WTC11 (cell line): ENCODE measurements around the gene ARHGAP22. TPM values are rescaled to one million over a fixed set of nuclear protein-coding genes. Genes with fewer than 3 reads are reported as not detected.

Experiments
- ATAC-seq: fragments of 200-7000 bp; cut with Tn5 transposase; 2 replicates; pipeline ENCODE4 v1.10.0; 2021; ENCODE audit warnings: mild to moderate bottlenecking, moderate library complexity
- CTCF ChIA-PET: fragments of 300-600 bp; sonication (Branson Sonifier 250); formaldehyde crosslinking; loops from one replicate; lab custom pipeline; 2021; ENCODE audit warnings: antibody characterized with exemption; lab: Charles Lee
- POLR2A ChIA-PET: fragments of 350-600 bp; sonication (Branson Sonifier 250); formaldehyde crosslinking; loops from one replicate; lab custom pipeline; 2021; ENCODE audit warnings: antibody characterized with exemption; lab: Charles Lee
- DNase-seq: peaks from one replicate; pipeline ENCODE4 v3.0.0; 2021; ENCODE audit warnings: low spot score
- H3K27ac Mint-ChIP-seq: 2 replicates; pipeline ENCODE4 v1.8.0; 2021; ENCODE audit warnings: mixed read lengths
- H3K27me3 Mint-ChIP-seq: 2 replicates; pipeline ENCODE4 v1.8.0; 2021; ENCODE audit warnings: low read depth, mild to moderate bottlenecking, moderate library complexity, mixed read lengths
- H3K36me3 Mint-ChIP-seq: 2 replicates; pipeline ENCODE4 v1.8.0; 2021; ENCODE audit warnings: mixed read lengths
- H3K4me1 Mint-ChIP-seq: 2 replicates; pipeline ENCODE4 v1.8.0; 2022; ENCODE audit warnings: mixed read lengths
- H3K4me3 Mint-ChIP-seq: 2 replicates; pipeline ENCODE4 v1.8.0; 2021; ENCODE audit warnings: mild to moderate bottlenecking, moderate library complexity, mixed read lengths
- H3K9me3 Mint-ChIP-seq: 2 replicates; pipeline ENCODE4 v1.8.0; 2021; ENCODE audit warnings: mixed read lengths
- ATF1 ChIP-seq: sonication (generic); formaldehyde crosslinking; IDR thresholded peaks from 2 replicates; pipeline ENCODE4 v1.8.1; 2023; ENCODE audit warnings: mild to moderate bottlenecking, moderate library complexity, missing genetic modification reagents
- CREM ChIP-seq: sonication (generic); formaldehyde crosslinking; IDR thresholded peaks from 2 replicates; pipeline ENCODE4 v1.8.1; 2022; ENCODE audit warnings: mild to moderate bottlenecking, missing genetic modification reagents, moderate library complexity
- FOXP1 ChIP-seq: sonication (generic); formaldehyde crosslinking; IDR thresholded peaks from 2 replicates; pipeline ENCODE4 v1.8.0; 2022; ENCODE audit warnings: missing genetic modification reagents, mild to moderate bottlenecking, moderate library complexity, borderline replicate concordance
- GRHL2 ChIP-seq: fragments of 250-450 bp; sonication (Bioruptor Pico); IDR thresholded peaks from 2 replicates; pipeline ENCODE4 v1.8.0; 2022; ENCODE audit warnings: mild to moderate bottlenecking, moderate library complexity; ENCODE audit not compliant: insufficient replicate concordance, severe bottlenecking
- GTF2I ChIP-seq: fragments of 250-450 bp; sonication (Bioruptor Pico); conservative IDR thresholded peaks from 2 replicates; pipeline ENCODE4 v1.4.0; 2021; ENCODE audit warnings: mild to moderate bottlenecking
- total RNA-seq: library from RNA; stranded (reverse); gene quantifications from 3 replicates; pipeline ENCODE4 v1.2.3, GENCODE V29; 2021
- TF ChIP-seq, protein P1 (sequence below): sonication (generic); formaldehyde crosslinking; IDR thresholded peaks from 2 replicates; pipeline ENCODE4 v1.8.0; 2023; ENCODE audit warnings: missing genetic modification reagents, mild to moderate bottlenecking, borderline replicate concordance
- TF ChIP-seq, protein P2 (sequence below): fragments of 250-450 bp; sonication (Bioruptor Pico); IDR thresholded peaks from 2 replicates; pipeline ENCODE4 v1.9.0; 2021; ENCODE audit warnings: moderate library complexity, mild to moderate bottlenecking, inconsistent platforms, borderline replicate concordance
- TF ChIP-seq, protein P3 (sequence below): fragments of 250-450 bp; sonication (Bioruptor Pico); IDR thresholded peaks from 2 replicates; pipeline ENCODE4 v1.9.0; 2021; ENCODE audit warnings: mild to moderate bottlenecking
- TF ChIP-seq, protein P4 (sequence below): fragments of 250-450 bp; sonication (Bioruptor Pico); IDR thresholded peaks from 2 replicates; pipeline ENCODE4 v1.9.0; 2021; ENCODE audit warnings: mild to moderate bottlenecking, borderline replicate concordance
- TF ChIP-seq, protein P5 (sequence below): sonication (generic); formaldehyde crosslinking; IDR thresholded peaks from 2 replicates; pipeline ENCODE4 v1.8.0; 2022; ENCODE audit warnings: missing genetic modification reagents
- TF ChIP-seq, protein P6 (sequence below): sonication (generic); formaldehyde crosslinking; IDR thresholded peaks from 2 replicates; pipeline ENCODE4 v1.8.1; 2022; ENCODE audit warnings: low read depth, mild to moderate bottlenecking, moderate library complexity, missing genetic modification reagents, borderline replicate concordance
- TF ChIP-seq, protein P7 (sequence below): sonication (generic); formaldehyde crosslinking; IDR thresholded peaks from 2 replicates; pipeline ENCODE4 v1.8.0; 2023; ENCODE audit warnings: mild to moderate bottlenecking, missing genetic modification reagents

The ARHGAP22 gene
- total RNA-seq, 1 experiment from 2014 or later: 8.6 TPM

DNA sequence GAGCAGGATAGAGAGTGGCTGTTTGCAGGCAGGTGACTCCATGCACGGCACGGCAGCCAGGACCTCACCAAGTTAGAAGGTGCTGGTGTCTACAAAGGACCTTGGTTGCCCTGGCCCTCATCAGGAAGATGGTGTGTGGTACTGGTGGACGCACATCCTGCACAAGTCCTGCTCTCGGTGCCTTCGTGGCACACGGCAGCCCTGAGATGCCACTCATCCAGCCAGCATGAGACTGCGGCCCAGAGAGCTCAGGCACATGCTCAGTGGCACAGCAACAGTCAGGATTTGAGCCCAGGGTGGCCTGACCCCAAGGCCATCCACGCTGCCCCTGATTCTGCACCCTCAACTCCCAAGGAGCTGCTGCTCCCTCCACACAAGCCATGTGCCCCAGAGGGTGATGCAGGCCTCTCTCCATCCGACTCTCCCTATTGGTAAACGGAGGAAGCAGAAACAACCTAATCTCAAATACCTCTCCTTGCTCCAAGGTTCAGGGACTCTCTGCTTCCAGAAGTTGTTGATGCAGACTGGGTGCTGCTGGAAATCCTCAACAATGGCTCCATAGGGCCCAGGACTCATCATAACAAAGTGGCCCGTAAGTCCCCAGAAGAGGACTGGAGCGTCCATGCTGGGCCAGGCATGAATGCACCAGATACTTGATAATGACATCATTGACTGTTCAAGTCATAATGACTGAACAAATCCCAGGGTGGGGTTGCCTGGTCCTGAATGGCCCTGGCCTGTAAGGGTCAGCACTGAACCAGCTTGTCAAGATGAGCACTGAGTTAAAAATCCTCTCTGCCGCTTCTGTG, 93.6 kb downstream of the ARHGAP22 start:
- Mint-ChIP-seq H3K4me1 (peaks cover 24% of the 10 kb centered on the region), H3K4me3 (no peak overlapping the region), H3K27me3 (no peaks in the 10 kb centered on the region), H3K36me3 (peaks cover 22% of the 10 kb centered on the region), H3K9me3 (peaks cover 24% of the 10 kb centered on the region), H3K27ac (peak overlapping the region; percentile 23)
- ATAC-seq (no peak), DNase-seq (no peak)
- CTCF ChIA-PET: interaction anchor here (8.7 kb wide), 1 partner anchor 66 kb away, joined by 82 read pairs; no protein-coding TSS in a partner anchor
- POLR2A ChIA-PET: no interaction called here
- TF ChIP-seq, protein P1, sequence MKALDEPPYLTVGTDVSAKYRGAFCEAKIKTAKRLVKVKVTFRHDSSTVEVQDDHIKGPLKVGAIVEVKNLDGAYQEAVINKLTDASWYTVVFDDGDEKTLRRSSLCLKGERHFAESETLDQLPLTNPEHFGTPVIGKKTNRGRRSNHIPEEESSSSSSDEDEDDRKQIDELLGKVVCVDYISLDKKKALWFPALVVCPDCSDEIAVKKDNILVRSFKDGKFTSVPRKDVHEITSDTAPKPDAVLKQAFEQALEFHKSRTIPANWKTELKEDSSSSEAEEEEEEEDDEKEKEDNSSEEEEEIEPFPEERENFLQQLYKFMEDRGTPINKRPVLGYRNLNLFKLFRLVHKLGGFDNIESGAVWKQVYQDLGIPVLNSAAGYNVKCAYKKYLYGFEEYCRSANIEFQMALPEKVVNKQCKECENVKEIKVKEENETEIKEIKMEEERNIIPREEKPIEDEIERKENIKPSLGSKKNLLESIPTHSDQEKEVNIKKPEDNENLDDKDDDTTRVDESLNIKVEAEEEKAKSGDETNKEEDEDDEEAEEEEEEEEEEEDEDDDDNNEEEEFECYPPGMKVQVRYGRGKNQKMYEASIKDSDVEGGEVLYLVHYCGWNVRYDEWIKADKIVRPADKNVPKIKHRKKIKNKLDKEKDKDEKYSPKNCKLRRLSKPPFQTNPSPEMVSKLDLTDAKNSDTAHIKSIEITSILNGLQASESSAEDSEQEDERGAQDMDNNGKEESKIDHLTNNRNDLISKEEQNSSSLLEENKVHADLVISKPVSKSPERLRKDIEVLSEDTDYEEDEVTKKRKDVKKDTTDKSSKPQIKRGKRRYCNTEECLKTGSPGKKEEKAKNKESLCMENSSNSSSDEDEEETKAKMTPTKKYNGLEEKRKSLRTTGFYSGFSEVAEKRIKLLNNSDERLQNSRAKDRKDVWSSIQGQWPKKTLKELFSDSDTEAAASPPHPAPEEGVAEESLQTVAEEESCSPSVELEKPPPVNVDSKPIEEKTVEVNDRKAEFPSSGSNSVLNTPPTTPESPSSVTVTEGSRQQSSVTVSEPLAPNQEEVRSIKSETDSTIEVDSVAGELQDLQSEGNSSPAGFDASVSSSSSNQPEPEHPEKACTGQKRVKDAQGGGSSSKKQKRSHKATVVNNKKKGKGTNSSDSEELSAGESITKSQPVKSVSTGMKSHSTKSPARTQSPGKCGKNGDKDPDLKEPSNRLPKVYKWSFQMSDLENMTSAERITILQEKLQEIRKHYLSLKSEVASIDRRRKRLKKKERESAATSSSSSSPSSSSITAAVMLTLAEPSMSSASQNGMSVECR (CRISPR knock-in tag): no peak

DNA sequence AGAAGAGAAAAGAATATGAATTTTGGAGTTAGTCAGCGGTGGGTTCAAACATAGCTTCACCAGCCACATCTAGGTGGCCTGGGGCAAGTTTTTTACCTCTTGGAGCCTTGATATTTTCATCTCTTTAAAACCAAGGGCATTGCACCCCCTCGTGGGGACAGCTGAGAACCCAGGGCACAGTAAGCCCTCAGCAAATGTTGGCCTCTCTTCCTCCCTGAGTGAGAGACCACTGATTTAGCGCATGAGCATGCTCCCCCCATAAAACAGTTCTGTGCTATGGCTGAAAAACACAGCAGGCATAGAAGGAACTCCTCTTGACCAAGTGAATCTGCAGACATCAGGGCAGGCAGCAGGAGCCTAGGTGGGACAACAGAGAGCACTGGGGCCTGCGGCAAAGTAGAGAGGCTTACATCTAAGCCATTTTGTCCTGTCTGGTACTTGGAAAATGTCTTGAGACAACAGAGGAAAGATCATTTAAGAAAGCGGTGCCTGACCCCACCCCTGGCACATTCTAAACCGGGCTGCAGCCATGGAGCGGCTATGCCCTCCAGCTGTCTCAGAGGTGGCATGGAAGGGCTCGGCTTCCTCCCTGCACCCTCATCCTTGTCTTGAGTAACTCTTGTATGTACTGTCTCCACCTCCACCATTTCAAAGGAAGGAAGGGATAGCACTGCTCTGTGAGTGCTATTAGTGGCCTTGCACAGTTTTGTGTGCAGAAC, 94.7 kb downstream of the ARHGAP22 start:
- POLR2A ChIA-PET: no interaction called here
- ATAC-seq (peak; percentile 18), DNase-seq (peak; percentile 37)
- Mint-ChIP-seq H3K27me3 (no peaks in the 10 kb centered on the region), H3K4me1 (peaks cover 33% of the 10 kb centered on the region), H3K36me3 (peaks cover 15% of the 10 kb centered on the region), H3K27ac (peak overlapping the region; percentile 6; the same call in 1 of the 2 replicates), H3K9me3 (peaks cover 16% of the 10 kb centered on the region), H3K4me3 (no peak overlapping the region)
- CTCF ChIA-PET: interaction anchor here (0.9 to 8.7 kb wide), 8 partner anchors 15 to 160 kb away, joined by 3 to 82 read pairs (median 4); no protein-coding TSS in a partner anchor
- TF ChIP-seq FOXP1 (CRISPR knock-in tag) (no peak), ATF1 (CRISPR knock-in tag) (no peak), GRHL2 (no peak), CREM (CRISPR knock-in tag) (no peak), GTF2I (CRISPR knock-in tag) (no peak)
- TF ChIP-seq, protein P2, sequence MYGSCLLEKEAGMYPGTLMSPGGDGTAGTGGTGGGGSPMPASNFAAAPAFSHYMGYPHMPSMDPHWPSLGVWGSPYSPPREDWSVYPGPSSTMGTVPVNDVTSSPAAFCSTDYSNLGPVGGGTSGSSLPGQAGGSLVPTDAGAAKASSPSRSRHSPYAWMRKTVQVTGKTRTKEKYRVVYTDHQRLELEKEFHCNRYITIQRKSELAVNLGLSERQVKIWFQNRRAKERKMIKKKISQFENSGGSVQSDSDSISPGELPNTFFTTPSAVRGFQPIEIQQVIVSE: no peak
- TF ChIP-seq, protein P3, sequence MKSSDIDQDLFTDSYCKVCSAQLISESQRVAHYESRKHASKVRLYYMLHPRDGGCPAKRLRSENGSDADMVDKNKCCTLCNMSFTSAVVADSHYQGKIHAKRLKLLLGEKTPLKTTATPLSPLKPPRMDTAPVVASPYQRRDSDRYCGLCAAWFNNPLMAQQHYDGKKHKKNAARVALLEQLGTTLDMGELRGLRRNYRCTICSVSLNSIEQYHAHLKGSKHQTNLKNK: no peak
- TF ChIP-seq, protein P4, sequence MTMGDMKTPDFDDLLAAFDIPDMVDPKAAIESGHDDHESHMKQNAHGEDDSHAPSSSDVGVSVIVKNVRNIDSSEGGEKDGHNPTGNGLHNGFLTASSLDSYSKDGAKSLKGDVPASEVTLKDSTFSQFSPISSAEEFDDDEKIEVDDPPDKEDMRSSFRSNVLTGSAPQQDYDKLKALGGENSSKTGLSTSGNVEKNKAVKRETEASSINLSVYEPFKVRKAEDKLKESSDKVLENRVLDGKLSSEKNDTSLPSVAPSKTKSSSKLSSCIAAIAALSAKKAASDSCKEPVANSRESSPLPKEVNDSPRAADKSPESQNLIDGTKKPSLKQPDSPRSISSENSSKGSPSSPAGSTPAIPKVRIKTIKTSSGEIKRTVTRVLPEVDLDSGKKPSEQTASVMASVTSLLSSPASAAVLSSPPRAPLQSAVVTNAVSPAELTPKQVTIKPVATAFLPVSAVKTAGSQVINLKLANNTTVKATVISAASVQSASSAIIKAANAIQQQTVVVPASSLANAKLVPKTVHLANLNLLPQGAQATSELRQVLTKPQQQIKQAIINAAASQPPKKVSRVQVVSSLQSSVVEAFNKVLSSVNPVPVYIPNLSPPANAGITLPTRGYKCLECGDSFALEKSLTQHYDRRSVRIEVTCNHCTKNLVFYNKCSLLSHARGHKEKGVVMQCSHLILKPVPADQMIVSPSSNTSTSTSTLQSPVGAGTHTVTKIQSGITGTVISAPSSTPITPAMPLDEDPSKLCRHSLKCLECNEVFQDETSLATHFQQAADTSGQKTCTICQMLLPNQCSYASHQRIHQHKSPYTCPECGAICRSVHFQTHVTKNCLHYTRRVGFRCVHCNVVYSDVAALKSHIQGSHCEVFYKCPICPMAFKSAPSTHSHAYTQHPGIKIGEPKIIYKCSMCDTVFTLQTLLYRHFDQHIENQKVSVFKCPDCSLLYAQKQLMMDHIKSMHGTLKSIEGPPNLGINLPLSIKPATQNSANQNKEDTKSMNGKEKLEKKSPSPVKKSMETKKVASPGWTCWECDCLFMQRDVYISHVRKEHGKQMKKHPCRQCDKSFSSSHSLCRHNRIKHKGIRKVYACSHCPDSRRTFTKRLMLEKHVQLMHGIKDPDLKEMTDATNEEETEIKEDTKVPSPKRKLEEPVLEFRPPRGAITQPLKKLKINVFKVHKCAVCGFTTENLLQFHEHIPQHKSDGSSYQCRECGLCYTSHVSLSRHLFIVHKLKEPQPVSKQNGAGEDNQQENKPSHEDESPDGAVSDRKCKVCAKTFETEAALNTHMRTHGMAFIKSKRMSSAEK: no peak
- TF ChIP-seq, protein P5, sequence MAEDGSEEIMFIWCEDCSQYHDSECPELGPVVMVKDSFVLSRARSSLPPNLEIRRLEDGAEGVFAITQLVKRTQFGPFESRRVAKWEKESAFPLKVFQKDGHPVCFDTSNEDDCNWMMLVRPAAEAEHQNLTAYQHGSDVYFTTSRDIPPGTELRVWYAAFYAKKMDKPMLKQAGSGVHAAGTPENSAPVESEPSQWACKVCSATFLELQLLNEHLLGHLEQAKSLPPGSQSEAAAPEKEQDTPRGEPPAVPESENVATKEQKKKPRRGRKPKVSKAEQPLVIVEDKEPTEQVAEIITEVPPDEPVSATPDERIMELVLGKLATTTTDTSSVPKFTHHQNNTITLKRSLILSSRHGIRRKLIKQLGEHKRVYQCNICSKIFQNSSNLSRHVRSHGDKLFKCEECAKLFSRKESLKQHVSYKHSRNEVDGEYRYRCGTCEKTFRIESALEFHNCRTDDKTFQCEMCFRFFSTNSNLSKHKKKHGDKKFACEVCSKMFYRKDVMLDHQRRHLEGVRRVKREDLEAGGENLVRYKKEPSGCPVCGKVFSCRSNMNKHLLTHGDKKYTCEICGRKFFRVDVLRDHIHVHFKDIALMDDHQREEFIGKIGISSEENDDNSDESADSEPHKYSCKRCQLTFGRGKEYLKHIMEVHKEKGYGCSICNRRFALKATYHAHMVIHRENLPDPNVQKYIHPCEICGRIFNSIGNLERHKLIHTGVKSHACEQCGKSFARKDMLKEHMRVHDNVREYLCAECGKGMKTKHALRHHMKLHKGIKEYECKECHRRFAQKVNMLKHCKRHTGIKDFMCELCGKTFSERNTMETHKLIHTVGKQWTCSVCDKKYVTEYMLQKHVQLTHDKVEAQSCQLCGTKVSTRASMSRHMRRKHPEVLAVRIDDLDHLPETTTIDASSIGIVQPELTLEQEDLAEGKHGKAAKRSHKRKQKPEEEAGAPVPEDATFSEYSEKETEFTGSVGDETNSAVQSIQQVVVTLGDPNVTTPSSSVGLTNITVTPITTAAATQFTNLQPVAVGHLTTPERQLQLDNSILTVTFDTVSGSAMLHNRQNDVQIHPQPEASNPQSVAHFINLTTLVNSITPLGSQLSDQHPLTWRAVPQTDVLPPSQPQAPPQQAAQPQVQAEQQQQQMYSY: no peak
- TF ChIP-seq, protein P6, sequence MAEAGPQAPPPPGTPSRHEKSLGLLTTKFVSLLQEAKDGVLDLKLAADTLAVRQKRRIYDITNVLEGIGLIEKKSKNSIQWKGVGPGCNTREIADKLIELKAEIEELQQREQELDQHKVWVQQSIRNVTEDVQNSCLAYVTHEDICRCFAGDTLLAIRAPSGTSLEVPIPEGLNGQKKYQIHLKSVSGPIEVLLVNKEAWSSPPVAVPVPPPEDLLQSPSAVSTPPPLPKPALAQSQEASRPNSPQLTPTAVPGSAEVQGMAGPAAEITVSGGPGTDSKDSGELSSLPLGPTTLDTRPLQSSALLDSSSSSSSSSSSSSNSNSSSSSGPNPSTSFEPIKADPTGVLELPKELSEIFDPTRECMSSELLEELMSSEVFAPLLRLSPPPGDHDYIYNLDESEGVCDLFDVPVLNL (CRISPR knock-in tag): no peak
- TF ChIP-seq, protein P7, sequence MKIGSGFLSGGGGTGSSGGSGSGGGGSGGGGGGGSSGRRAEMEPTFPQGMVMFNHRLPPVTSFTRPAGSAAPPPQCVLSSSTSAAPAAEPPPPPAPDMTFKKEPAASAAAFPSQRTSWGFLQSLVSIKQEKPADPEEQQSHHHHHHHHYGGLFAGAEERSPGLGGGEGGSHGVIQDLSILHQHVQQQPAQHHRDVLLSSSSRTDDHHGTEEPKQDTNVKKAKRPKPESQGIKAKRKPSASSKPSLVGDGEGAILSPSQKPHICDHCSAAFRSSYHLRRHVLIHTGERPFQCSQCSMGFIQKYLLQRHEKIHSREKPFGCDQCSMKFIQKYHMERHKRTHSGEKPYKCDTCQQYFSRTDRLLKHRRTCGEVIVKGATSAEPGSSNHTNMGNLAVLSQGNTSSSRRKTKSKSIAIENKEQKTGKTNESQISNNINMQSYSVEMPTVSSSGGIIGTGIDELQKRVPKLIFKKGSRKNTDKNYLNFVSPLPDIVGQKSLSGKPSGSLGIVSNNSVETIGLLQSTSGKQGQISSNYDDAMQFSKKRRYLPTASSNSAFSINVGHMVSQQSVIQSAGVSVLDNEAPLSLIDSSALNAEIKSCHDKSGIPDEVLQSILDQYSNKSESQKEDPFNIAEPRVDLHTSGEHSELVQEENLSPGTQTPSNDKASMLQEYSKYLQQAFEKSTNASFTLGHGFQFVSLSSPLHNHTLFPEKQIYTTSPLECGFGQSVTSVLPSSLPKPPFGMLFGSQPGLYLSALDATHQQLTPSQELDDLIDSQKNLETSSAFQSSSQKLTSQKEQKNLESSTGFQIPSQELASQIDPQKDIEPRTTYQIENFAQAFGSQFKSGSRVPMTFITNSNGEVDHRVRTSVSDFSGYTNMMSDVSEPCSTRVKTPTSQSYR: no peak
